Measurements from ENCODE around the gene SMIM38. TPM values are rescaled to one million over a fixed set of nuclear protein-coding genes. Genes with fewer than 3 reads are reported as not detected.

SMIM38 gene
- total RNA-seq, 1 donor from 2014 or later: 0.12 TPM

DNA sequence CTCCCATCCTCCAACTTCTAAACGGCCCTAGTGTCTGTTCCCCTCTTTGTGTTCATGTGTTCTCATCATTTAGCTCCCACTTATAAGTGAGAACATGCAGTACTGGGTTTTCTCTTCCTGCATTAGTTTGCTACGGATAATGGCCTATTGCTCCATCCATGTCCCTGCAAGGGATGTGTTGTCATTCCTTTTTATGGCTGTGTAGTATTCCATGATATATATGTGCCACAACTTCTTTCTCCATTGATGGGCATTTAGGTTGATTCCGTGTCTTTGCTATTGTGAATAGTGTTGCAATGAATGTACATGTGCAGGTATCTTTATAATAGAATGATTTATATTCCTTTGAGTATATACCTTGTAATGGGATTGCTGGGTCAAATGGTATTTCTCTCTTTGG is 5.6 kb upstream of the SMIM38 start:
- H3K4me1 Mint-ChIP-seq (ENCODE audit: low read depth): peaks cover 9% of the 10 kb centered on the region
- H3K27me3 Mint-ChIP-seq (ENCODE audit: low read depth): peaks cover 2% of the 10 kb centered on the region
- no peak for DNase-seq (ENCODE audit: low spot score)
- peaks cover 25% of the 10 kb centered on the region for H3K9me3 Mint-ChIP-seq (ENCODE audit: low read depth)
- H3K4me3 Mint-ChIP-seq (ENCODE audit: unreplicated experiment): no peak overlapping the region
- TF ChIP-seq, protein P1, sequence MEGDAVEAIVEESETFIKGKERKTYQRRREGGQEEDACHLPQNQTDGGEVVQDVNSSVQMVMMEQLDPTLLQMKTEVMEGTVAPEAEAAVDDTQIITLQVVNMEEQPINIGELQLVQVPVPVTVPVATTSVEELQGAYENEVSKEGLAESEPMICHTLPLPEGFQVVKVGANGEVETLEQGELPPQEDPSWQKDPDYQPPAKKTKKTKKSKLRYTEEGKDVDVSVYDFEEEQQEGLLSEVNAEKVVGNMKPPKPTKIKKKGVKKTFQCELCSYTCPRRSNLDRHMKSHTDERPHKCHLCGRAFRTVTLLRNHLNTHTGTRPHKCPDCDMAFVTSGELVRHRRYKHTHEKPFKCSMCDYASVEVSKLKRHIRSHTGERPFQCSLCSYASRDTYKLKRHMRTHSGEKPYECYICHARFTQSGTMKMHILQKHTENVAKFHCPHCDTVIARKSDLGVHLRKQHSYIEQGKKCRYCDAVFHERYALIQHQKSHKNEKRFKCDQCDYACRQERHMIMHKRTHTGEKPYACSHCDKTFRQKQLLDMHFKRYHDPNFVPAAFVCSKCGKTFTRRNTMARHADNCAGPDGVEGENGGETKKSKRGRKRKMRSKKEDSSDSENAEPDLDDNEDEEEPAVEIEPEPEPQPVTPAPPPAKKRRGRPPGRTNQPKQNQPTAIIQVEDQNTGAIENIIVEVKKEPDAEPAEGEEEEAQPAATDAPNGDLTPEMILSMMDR (IDR thresholded peaks at IDR 0.05): no peak
- H3K36me3 Mint-ChIP-seq (ENCODE audit: low read depth): peaks cover 9% of the 10 kb centered on the region
- no peak overlapping the region for H3K27ac Mint-ChIP-seq (ENCODE audit: unreplicated experiment)

DNA sequence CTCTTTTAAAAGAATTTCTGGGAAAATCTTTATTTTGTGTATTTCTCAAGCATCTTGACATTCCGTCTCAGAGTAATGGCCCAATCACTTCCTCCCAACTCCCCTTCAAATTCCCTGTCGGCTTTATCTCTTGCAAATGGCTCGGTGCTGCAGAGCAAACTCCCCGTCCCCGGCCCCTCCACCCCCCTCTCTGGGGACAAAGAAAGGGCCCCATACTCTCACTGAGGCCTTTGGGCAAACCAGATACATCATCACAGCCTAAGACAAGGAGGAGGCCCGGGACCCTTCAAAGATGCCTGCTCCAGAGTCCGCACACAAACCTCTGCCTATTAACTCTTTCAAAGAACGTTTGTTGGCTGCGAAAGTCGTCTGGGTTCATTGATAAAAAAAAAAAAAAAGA is 3.9 kb upstream of the SMIM38 start:
- H3K27ac Mint-ChIP-seq (ENCODE audit: unreplicated experiment): no peak overlapping the region
- TF ChIP-seq, protein P1 (IDR thresholded peaks at IDR 0.05): no peak
- H3K27me3 Mint-ChIP-seq (ENCODE audit: low read depth): peaks cover 2% of the 10 kb centered on the region
- H3K9me3 Mint-ChIP-seq (ENCODE audit: low read depth): peaks cover 11% of the 10 kb centered on the region
- peaks cover 4% of the 10 kb centered on the region for H3K36me3 Mint-ChIP-seq (ENCODE audit: low read depth)
- H3K4me1 Mint-ChIP-seq (ENCODE audit: low read depth): peaks cover 15% of the 10 kb centered on the region
- H3K4me3 Mint-ChIP-seq (ENCODE audit: unreplicated experiment): no peak overlapping the region
- no peak for DNase-seq (ENCODE audit: low spot score)

- TF ChIP-seq, protein P1 (IDR thresholded peaks at IDR 0.05): no peak
- peaks cover 25% of the 10 kb centered on the region for H3K4me1 Mint-ChIP-seq (ENCODE audit: low read depth)
- H3K36me3 Mint-ChIP-seq (ENCODE audit: low read depth): peaks cover 4% of the 10 kb centered on the region
- no peak overlapping the region for H3K27ac Mint-ChIP-seq (ENCODE audit: unreplicated experiment)
- no peak for DNase-seq (ENCODE audit: low spot score)
- H3K27me3 Mint-ChIP-seq (ENCODE audit: low read depth): peaks cover 2% of the 10 kb centered on the region
- no peak overlapping the region for H3K4me3 Mint-ChIP-seq (ENCODE audit: unreplicated experiment)
- H3K9me3 Mint-ChIP-seq (ENCODE audit: low read depth): peaks cover 11% of the 10 kb centered on the region
Measured at GRCh38 chr11:69152733-69153421, 2.9 kb upstream of the SMIM38 start.

DNA sequence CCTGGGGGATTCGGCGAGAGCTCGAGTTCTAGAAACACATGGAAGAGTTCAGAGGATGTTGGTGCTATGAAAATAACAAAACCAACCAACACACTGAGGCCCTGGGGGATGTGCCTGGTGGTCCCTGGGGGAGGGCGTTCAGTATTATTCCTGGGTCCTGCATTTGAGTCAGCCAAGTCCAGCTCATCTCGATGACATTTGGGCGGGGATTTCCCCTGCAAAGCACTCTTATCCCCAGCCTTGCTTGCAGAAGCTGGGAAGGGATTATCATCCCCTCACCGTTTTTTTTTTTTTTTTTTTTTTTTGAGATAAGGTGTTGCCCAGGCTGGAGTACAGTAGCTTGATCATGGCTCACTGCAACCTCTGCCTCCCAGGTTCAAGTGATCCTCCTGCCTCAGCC is 2.1 kb upstream of the SMIM38 start:
- peaks cover 11% of the 10 kb centered on the region for H3K9me3 Mint-ChIP-seq (ENCODE audit: low read depth)
- peaks cover 2% of the 10 kb centered on the region for H3K27me3 Mint-ChIP-seq (ENCODE audit: low read depth)
- H3K4me1 Mint-ChIP-seq (ENCODE audit: low read depth): peaks cover 25% of the 10 kb centered on the region
- H3K4me3 Mint-ChIP-seq (ENCODE audit: unreplicated experiment): no peak overlapping the region
- H3K36me3 Mint-ChIP-seq (ENCODE audit: low read depth): peaks cover 4% of the 10 kb centered on the region
- TF ChIP-seq, protein P1 (IDR thresholded peaks at IDR 0.05): no peak
- H3K27ac Mint-ChIP-seq (ENCODE audit: unreplicated experiment): no peak overlapping the region
- DNase-seq (ENCODE audit: low spot score): no peak

DNA sequence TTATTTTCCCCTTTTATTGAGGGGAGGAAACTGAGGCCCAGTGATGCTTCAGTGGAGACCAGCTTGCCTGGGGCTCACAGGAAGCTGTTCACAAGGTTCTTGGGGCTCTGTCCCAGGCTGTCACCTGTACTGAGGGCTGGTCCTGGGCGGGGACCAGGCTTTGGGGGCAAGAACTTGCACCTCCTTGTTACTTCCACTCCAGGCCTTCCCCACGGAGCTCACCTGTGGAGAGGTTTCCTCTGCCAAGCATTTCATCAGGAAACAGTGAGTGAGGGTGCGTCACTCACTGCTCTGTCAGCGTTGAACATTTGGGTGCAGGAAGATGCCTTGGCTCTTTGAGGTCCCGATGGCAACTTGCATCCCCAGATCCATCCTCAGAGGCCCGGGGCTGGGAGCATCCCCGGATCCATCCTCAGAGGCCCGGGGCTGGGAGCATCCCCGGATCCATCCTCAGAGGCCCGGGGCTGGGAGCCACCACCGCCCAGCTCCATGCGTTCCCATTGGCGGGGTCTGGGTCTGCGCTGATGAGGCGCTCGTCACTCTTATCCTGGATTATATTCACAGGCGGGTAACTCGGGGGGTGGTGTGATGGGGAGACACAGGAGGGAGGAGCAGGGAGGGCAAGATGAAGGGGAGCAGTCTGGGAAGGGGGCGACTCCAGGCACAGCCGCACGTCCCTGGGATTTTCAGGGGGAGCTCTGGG is 1.4 kb upstream of the SMIM38 start:
- Mint-ChIP-seq H3K4me3 (ENCODE audit: unreplicated experiment) (no peak overlapping the region), H3K27me3 (ENCODE audit: low read depth) (peaks cover 2% of the 10 kb centered on the region), H3K27ac (ENCODE audit: unreplicated experiment) (no peak overlapping the region), H3K4me1 (ENCODE audit: low read depth) (peaks cover 25% of the 10 kb centered on the region), H3K9me3 (ENCODE audit: low read depth) (peaks cover 11% of the 10 kb centered on the region), H3K36me3 (ENCODE audit: low read depth) (peaks cover 2% of the 10 kb centered on the region)
- TF ChIP-seq, protein P1 (IDR thresholded peaks at IDR 0.05): no peak
- no peak for DNase-seq (ENCODE audit: low spot score)

Data from chondrocyte (in vitro differentiated cells).